ENCODE results near the gene ENAM.

- TF ChIP-seq CTCF (IDR thresholded peaks at IDR 0.05) (no peak), EP300 (IDR thresholded peaks at IDR 0.05) (no peak)
These were observed 45.6 kb downstream of the ENAM start for GRCh38 chr4:70674191-70674590.
